Measurements from ENCODE around the gene MTA3.
A peak's percentile ranks its signal among the peaks of the same experiment; 100 is the strongest.
"Not testable (repeated sequence)": the region's sequence is repeated elsewhere in the genome, so short reads cannot be mapped to it uniquely, and the experiment has no call there.

MTA3 gene

GRCh38 chr2:42568401-42569115 lies at the start of gene MTA3:
Gene MTA3, plus strand, starts transcription at chr2:42568632. Its CDS starts 114 bp downstream, at chr2:42568746.
- peak; percentile 62 to 70 for DNase-seq

DNA sequence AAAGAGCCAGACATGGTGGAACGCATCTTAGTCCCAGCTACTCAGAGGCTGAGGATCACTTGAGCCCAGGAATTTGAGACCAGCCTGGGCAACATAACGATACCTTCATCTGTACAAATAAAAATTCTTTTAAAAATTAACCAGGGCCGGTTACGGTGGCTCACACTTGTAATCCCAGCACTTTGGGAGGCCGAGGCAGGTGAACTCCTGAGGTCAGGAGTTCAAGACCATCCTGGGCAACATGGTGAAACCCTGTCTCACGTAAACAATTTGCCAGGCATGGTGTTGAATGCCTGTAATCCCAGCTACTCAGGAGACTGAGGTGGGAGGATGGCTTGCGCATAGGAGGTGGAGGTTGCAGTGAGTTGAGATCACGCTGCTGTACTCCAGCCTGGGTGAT lies 48.8 kb upstream of the MTA3 start:
- no peak for DNase-seq

DNA sequence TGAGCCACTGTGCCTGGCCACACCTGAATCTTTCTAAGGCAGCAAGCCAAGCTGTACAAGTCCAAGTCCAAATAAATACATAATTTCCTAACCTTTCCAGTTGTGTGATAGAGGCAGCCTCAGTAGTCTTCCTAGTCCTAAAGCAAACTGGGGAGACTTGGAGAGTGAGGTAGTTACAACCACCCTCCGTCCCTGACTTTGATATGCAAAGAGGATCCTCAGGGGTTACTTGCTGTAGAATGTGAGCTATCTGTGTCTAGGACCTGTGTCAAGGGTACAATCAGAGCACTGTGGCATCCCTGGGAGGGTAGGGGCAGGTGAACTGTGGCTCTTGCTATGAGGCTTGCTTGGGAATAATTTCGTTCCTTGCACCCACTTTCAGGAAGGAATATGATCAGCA lies 46.4 kb upstream of the MTA3 start:
- no peak for DNase-seq

- no peak for DNase-seq
These were observed 45.1 kb upstream of the MTA3 start for GRCh38 chr2:42523341-42523740.

DNA sequence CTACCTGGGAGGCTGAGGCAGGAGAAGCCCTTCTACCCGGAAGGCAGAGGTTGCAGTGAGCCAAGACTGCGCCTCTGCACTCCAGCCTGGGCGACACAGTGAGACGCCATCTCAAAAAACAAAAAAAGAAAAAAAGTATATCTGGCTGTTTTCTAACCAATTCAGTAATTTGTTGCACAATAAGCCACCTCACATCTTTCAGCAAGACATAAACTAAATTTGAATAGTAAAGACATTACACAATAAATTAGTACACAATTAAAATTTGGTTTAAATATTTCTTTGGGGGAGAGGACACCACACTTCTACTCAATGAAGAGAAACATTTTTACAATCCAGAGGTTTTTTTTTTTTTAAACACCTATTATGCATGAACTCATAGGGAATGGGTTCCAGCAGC lies 36.0 kb upstream of the MTA3 start:
- no peak for DNase-seq

DNA sequence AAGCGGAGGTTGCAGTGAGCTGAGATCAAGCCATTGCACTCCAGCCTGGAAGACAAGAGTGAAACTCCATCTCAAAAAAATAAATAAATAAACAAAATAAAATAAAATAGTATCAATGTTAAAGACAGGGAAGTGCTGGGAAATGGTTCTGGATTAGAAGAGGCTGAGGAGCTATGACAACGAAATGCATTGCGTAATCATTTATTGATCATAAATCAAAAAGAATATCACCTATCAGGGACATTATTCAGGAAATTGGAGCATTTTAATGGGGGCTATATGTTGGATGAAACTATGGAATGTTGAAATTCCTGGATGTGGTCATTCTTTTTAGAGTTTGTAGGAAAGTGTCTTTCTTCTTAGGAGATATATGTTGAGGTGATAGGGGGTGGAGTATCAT lies 30.9 kb upstream of the MTA3 start:
- DNase-seq = no peak

DNA sequence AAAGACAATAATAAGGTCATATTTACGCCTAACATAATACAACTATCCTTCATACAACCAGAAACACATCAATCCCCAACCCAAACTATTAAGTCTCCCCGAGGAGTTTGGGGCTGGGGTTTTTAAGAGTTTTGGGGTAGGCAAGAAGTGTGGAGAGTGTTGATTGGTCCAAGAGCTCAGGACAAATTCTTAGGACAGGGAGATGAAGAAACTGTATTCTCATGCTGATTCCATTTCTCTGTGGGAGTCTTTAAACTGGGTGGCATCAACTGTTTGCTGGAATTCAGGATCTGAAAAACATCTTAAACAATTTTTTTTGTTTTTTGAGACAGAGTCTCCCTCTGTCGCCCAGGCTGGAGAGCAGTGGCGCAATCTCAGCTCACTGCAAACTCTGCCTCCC lies 25.6 kb upstream of the MTA3 start:
- no peak for DNase-seq

DNA sequence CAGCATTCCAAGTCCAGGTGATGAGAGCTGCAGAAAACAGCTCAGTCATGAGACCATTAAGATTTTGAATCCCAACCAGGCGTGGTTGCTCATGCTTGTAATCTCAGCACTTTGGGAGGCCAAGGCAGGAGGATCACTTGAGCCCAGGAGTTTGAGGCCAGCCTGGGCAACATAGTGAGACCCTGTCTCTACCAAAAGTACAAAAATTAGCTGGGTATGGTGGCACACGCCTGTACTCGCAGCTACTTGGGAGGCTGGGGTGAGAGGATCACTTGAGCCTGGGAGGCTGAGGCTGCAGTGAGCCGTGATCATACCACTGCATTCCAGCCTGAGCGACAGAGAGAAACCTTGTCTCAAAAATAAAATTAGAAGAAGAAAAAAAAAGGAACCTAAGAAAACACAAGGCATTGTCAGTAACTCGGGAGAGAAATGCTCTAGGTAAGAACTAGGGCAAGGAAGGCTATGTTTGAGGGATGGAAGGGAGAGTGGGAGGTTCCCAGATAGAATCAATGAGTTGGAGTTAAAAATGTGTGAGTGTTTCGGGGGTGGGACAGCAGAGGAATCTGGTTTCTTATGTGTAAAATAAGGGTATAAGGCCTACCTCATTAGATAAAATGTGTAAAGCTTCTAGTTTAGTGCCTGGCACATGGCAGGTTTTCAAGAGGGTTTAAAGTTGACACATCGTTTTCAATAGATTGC lies 23.3 kb upstream of the MTA3 start:
- DNase-seq = no peak

DNA sequence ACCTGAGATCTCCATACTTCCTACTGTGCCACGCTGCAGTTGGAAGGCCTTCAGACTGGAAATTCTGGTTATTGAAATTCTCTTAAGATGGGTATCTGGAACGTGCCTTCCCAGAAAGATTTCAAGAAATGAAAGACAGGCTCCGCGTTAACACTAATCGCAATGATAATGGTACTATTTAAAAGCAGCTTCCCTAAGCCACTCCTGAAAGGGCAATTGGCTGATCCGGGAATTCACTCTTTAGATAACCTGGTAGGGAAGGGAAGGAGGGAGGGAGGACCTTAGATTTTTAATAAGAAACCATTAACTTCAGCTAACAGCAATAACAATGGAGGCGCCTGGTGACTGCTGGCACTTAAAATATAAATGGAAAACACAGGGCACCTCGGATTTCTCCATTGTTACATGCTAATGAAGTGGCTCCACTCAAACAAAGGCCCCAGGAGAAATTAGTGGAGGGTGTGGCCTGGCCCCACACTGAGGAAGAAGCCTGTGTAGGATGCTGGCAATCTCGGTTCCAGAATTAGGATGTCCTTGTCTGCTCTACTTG lies 22.5 kb upstream of the MTA3 start:
- DNase-seq = no peak

- no peak for DNase-seq
These were observed 21.4 kb upstream of the MTA3 start for GRCh38 chr2:42547014-42547413.

DNA sequence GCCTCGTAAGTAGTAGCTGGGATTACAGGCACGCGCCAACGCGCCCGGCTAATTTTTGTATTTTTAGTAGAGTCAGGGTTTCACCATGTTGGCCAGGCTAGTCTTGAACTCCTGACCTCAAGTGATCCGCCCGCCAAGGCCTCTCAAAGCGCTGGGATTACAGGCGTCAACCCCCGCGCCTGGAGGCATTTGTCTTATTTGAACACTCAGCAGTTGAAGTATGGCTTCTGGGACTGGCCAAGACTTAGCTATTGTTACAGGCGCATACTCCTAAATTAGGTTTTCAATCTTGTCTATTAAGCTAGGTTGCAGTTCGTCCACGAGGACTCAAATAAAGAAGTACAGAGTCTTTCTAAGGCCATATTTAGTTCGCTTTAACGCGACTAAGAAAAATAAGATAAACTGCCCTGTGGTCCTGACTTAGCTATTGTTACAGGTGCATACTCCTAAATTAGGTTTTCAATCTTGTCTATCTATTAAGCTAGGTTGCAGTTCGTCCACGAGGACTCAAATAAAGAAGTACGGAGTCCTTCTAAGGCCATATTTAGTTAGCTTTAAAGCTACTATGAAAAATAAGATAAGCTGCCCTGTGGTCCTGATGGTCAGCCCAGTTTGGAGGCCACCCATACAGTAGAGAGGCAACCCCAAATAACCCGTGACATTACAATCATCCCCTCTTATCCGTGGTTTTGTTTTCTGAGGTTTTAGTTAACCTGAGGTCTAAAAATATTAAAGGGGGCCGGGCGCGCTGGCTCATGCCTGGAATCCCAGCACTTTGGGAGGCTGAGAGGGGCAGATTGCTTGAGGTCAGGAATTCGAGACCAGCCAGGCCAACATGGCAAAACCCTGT lies 20.8 kb upstream of the MTA3 start:
- DNase-seq = no peak

DNA sequence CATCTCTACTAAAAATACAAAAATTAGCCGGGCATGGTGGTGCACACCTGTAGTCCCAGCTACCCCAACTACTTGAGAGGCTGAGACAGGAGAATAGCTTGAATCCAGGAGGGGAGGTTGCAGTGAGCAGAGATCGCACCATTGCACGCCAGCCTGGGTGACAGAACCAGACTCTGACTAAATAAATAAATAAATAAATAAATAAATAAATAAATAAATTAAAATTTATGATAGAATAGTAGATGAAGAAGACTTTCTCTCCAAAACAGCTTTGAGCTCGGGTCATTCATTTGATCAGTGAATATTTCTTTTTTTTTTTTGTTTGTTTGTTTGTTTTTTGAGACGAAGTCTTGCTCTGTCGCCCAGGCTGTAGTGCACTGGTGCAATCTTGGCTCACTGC lies 17.6 kb upstream of the MTA3 start:
- DNase-seq = no peak

DNA sequence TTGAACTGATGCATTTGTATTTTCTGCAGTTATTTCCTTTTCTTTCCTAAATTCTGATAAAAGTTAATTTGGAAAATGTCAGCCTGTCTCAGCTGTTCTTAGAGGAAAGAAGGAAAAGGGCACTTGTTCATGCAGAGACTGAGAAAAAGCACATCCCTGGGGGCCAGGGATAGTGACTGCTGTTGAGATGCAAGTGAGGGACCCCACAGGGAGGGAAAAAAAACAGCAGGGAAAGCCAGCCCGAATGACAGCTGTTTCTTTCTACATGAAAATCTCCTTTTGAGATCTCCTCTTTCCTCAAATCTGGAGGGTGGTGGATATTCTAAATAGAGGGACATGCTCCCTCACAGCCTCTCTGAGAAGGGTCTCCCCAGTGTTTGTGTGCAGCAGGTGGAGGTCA lies 14.0 kb upstream of the MTA3 start:
- no peak for DNase-seq

- DNase-seq = no peak
These were observed 12.0 kb upstream of the MTA3 start for GRCh38 chr2:42556315-42556890.

DNA sequence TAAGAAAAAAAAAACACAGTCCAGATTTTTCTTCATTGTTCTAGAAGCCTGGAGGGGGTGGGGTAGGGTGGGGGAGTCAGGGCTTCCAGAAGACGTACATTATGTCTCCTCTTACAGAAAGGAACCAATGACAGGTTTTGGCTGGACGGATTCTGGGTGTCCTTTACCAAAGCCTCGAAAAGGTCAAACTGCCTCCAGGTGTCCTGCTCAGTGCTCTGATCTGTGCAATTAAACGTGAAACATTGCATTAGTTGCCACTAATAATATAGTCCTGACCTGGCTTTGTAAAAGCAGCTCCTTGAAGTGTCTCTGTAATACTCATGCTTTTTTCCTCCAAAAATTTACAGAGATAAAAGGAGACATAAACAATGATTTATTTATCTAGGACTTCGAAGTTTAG lies 11.1 kb upstream of the MTA3 start:
- DNase-seq = no peak

- DNase-seq = no peak
These were observed 9.6 kb upstream of the MTA3 start for GRCh38 chr2:42558827-42559226.

DNA sequence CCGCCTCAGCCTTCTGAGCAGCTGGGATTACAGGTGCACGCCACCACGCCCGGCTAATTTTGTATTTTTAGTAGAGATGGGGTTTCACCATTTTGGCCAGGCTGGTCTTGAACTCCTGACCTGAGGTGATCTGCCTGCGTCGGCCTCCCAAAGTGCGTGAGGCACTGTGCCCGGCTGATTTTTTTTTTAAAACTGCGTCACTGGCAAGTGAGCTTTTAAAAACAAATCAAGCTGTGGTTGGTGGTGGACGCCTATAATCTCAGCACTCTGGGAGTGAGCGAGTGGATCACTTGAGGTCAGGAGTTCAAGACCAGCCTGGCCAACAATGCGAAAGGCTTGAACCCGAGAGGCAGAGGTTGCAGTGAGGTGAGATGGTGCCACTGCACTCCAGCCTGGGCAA lies 8.3 kb upstream of the MTA3 start:
- not testable (repeated sequence) for DNase-seq

DNA sequence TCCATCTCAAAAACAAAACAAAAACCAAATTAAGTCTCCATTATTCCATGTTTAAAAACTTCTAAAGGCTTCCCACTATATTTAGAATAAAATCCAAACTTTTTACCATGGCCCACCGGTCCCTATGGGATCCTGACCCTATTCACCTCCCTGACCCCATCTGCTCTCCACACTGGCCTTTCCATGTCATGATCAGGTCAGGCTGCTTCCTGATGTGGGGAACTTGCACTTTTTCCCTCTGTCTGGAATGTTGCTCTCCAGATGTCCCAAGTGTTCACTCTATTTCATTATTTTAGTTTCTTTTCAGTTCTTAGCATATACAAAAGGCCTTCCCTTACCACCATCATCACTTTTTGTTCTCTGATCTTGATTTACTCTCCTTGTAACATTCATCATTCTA lies 7.5 kb upstream of the MTA3 start:
- DNase-seq = no peak

GRCh38 chr2:42562474-42563144 lies 5.8 kb upstream of the MTA3 start:
- no peak for DNase-seq

GRCh38 chr2:42566025-42566424 lies 2.4 kb upstream of the MTA3 start:
- no peak for DNase-seq

- no peak for DNase-seq
These were observed 1.6 kb upstream of the MTA3 start for GRCh38 chr2:42566837-42567321.

DNA sequence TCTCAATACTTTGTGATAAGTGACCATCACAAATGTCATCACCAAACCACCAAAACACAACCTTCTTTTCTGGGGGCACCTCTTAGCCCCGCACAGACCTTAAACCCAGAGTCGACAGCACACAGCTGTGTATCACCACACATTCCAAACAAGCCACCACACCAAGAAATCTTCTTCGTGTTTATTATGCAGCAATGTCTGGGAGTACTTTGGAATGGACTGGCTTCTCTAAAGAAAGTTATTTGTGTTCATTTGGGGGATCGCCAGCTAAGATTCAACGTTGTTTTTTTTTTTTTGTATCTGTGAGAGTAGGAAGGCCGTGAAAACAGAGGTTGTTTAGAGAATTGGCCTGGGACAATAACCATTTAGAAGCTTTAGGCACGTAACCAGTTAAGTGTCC lies 1.1 kb upstream of the MTA3 start:
- no peak for DNase-seq

Data from stimulated activated CD4-positive, alpha-beta T cell treated with anti-CD3 and anti-CD28 coated beads, Interleukin-2, amount 100 ng/mL, for 24 hours (primary cell).